Stimulated activated CD4-positive, alpha-beta T cell treated with anti-CD3 and anti-CD28 coated beads, Interleukin-15, amount 100 ng/mL, for 1 hour (primary cell): ENCODE measurements around the gene GATB.

Source experiments
- DNase-seq, 2 donors: peaks; one replicate each; pipeline ENCODE4 v3.0.0-alpha.2; 2020; ENCODE audit warnings: low read depth in 1 of 2, low spot score in 1 of 2

GATB gene, protein sequence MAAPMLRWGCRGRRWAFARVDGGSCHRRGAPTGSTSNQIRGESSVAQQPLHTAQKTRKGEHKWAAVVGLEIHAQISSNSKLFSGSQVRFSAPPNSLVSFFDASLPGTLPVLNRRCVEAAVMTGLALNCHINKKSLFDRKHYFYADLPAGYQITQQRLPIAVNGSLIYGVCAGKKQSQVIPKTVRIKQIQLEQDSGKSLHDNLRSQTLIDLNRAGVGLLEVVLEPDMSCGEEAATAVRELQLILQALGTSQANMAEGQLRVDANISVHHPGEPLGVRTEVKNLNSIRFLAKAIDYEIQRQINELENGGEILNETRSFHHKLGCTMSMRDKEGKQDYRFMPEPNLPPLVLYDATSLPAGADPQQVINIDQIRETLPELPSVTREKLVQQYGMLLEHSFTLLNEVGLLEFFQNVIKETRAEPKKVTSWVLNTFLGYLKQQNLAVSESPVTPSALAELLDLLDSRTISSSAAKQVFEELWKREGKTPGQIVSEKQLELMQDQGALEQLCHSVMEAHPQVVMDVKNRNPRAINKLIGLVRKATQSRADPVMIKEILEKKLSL

DNA sequence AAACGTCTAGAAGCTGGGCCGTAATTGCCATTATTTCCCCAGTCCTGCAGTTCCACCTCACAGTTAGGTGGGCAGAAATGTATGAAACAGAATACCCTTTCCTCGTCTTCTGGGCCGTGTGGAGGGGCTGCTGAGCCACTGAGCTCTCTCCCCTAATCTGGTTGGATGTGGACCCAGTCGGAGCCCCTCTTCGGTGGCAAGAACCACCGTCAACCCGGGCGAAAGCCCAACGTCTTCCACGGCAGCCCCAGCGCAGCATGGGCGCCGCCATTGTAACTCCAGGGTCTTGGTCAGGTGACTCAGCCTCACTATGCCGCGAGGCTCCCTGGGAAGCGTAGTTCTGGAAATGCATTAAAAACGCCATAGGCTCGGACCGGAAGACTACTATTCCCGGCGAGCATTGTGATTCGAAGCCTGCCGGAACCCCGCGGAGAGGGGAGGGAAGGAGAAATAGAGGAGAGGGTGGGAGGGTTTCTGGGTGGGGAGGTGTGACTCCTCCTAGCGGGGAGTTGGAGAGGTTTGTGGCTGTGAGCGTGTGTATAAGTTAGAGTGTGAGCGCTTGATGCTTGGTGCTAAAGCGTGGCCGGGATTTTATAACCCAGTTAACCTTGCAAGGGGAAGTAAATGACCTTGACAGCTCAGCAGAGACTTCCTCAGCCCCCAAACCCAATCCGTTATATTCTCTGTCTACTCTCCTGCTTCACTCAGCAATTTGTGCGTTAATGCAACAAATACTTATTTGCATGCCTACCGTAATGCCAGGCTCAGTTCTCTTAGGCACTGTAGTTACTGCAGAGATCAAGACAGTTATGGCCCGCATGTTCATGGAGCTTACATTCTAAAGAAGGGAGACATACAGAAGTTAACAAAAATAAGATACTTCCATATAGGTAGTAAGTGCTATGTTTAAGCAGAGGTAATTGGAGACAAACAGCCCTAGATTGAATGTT, at the start of gene GATB:
TSS of gene GATB (minus strand) at position 296 of the 950 bp plus-strand sequence. CDS start at position 271, 25 bp downstream.
- peak; percentile 77 to 80 for DNase-seq

DNA sequence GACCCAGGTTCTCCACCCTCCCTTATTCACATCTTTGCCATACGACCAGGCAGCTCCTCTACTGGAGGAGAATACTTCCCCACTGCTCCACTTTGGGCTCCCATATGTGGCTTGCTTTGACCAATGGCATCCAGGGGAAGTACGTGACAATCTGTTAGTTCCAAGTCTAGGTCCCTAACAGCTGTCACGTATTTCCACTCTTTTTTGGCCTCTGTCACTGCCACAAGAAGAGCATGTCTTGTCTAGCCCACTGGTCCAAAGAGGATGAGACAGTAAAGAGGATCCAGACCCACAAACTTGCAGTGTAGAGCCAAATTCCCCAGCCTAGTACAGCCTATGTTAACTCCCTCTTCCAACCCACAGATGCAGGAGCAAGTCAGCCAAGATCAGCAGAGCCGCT, 49.7 kb upstream of the GATB start:
- no peak for DNase-seq

DNA sequence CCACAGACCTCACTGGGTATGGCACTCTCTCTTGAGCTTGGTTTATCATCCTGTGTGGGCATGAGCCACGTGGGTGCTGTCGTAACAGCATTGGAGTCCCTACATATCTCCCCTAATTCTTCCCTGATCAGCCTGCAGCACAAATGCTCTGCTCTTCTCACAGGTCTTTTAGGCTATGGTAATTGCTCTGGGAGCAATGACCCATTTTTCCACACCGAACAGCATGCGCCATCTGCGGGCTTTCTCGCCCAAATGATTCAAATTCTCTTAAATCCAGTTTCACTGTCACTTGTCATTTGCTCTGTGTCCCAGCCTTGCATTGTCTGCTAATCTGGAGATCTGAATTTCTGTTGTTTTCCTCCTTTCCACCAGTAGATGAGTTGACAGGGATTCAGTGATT, 48.9 kb upstream of the GATB start:
- no peak for DNase-seq

DNA sequence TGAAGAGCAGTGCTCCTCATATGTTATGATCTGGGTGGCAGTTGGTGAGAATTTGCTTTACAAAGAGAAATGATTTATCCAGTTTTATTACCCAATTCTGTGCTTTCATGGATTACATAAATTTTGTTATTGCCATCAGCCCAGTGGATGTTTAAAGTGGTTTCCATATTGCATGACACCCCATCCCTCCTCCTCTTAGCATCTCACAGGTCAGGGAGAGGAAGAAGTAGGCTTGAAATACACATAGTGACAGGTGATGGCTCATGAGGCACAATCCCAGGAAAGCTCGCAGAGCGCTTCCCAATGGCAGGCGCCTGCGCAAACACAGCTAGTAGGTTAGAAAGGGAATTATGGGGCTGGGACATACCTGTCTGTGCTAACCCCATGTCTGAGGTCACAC, 47.7 kb upstream of the GATB start:
- DNase-seq, result no peak

DNA sequence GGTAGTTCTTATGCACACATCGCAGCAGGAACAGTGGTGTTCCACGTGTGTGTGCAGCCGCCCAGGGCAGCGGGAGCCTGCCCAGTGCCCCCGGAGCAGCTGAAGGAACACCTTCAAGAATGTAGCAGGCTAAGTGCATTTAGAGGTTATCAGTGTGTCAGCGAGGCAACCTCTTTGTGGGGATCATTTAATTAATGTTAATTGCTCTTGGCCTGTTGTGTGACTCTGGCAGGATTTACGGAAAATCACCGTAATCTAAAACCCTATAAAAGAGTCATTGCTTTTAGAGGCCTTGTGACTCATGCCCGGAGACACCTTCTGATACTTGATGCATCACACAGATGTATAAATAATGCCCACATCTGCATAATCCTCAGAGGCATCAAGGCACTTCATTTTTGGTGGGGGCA, 47.3 kb upstream of the GATB start:
- DNase-seq, result no peak

DNA sequence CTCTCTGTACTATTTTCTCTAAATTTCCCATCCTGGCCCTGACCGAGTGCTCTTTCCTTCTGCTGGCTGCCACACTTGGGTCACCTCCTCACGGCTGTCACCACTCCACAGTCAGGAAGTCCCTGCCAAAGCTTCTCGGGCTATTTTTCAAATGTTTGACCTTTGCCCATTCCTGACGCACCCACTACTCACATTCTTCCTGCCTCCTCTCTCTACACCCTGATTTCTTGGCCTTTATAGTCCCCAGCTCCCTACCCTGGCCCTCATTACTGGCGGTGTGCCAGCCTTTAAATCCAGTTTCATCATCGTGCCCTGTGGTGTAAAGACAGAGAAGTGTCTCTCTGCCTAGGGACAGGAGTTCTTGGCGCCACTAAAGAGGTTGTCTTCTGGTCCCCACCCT, 46.4 kb upstream of the GATB start:
- no peak for DNase-seq

DNA sequence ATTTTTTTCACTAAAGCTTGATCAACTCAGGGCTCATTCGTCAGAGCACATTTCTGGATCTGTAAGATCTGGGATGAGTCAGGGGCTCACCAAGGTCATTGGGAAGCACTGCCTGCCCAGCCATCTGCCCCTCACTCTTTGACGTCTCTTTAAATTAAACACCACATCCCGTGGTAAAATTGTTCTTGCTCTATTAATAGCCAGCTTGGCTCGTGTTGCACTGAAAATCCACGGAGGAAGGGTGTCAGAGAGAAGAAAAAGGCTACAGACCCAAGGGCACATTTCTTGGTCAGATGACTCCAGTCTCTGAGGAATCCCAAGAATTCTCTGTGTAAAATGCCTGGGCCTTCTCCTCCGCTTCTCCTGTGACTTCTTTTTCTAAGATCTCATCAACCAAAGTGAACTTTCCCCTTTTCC, 45.7 kb upstream of the GATB start:
- no peak for DNase-seq

DNA sequence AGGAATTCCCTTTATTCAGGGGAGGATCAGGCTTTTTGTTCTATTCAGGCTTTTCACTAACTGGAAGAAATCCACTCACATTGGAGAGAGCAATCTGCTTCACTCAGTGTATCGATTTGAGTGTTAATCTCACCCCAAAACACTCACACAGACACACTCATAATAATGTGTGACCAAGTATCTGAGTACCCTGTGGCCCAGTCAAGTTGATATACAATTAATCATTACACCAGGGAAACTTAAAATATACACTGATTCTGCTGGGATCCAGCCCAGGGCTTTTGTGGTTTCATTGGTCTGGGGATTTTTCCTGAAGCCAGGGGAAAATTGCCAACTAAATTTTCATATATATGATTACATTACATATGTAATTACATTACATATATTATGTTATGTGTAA, 44.0 kb upstream of the GATB start:
- no peak for DNase-seq

DNA sequence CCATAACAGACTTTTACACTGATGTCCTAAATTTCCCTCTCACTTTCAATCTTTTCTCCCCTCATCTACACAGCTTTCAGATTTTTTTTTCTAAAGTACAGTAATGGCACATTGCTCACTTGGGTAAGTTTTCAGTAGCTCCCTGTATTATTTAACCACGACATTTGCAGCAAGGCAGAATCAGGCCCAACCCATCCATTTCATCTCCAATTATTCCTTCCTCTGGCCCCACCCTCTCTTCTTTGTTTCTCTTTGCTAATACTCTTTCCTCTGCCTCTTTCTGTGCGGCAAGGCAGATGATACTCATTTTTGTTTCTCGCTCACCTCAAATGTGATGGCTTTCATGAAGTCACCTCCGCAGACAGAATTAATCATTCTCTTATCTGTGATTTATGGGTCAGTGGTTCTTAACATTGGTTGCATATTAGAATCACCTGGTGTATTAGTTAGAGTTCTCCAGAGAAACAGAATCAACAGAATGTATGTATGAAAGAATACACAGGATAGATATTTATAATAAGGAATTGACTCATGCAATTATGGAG, 43.4 kb upstream of the GATB start:
- DNase-seq, result no peak

DNA sequence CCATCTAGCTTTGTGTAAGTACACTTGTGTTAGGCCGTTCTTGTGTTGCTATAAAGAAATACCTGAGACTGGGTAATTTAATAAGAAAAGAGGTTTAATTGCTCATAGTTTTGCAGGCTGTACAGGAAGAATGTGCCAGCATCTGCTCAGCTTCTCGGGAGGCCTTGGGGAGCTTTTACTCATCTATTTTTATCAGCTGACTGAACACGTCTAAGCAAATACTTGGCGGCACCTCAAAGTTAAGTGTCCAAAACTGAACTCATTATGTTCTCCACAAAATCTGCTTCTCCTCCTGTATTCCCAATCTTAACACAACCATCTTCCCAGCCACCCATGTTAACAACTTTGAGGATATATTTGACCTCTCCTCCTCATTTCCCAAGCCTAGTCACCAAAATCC, 42.4 kb upstream of the GATB start:
- no peak for DNase-seq

DNA sequence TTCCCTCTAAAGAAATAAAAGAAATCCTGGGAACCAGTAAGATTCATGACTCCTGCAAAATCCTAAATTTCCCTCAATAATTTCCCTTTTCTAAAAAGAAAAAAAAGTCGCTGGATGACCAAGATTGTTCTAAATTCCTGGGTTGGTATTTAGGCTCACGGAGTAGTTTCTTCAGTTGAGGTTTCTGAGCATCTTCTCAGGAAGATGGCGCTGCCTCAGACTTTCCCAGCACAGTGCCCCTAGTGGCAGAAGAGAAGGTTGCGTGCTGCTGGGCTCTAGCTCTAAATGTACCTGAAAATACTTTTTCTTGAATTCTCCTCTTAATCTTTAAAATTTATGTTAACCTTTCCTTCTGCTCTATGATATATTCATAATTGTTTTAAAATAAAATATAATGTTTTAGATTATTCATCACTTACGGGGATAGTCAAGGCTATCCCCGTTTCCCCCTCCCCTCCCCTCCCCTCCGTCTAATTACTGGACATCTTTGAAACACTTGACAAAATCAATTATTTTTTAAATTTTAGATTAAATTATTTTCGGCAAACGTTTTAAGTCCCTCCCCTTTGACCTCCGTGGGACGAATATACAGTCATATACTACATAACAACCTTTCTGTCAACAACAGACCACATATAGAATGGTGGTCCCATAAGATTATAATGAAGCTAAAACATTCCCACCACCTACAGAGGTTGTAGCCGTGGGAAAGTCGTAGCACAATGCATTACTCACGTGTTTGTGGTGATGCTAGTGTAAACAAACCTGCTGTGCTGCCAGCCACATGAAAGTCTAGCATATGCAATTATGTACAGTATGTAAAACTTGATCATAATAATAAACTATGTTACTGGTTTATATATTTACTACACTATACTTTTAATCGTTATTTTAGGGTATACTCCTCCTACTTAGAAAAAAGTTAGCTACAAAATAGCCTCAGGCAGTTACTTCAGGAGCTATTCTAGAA, 41.0 kb upstream of the GATB start:
- DNase-seq, result peak; percentile 16 to 45

DNA sequence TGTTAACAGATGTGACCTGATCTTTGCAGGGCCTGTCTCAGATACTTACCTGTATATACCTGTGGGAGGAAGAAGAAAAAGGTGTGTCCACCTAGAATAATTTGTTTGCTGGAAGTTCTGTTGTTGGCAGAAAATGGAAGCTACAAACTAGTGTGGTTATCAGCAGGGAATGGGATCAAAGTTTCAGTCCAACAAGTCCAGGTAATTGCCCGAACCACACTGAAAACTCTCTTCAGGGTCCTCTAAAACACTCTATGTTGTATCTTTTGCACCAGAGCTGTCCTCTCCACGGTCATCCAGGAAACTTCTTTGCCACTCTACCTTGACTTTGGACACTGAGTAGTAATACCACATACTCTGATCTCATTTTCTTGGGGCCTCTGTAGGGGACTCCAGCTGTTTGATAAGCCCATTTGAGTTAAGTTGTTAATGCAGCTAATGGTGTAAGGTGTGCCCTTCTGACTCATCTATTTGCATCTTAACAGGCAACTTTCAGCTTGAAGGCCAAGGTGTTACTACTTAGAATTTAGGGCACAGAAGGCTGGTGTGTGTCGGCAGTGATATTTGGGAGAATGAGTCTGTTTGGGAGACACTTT, 38.7 kb upstream of the GATB start:
- DNase-seq, result no peak

DNA sequence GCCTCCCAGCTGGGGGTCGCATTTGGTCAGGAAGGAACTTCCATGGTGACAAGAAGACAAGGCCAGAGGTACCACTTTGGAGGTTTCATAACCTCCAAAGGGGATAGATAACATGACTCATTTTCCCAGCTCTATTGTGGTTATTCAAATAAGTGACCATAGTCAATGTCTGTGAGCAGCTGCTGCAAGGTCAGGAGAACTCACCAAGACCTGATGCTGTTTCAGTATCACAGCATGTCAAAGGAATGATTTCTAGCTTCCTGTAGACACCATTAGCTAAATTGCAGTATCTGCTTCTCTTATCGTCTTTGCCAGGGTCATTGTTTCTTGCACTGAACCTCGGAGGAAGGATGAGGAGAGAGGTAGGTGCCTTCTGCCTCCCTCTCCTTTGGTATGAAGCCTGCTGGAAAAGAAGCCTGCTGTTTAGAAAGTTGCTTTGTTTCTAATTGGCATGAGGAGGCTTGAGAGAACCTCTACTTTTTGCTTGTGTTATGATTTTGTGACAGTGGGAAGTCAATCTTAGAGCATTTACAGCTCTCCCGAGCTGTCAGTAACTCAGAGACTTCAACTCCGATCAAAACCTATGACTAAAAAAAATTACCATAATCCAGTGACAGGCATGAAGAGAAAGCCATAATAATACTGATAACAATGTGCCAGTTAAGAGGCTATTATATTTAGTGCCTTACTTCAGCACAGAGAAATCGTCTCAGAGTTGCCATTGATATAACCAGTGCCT, 38.0 kb upstream of the GATB start:
- DNase-seq, result no peak

DNA sequence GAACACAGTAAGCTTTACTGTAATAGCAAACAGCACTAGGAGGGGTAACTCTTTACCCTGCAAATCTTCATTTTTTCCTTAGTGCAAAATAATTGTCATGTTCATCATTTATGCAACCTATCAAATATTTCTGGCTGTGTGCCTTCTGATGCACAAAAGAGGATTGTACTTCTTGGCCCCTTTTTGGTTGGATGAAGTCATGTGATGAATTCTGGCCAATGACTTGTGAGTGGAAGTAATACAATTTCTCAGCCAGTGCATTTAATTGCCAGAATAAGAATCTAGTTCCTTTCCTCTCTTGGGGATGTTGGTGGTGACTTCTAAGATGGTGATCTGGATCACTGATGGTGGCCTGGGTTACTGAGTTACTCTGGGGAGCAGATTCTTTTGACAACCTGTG, 37.0 kb upstream of the GATB start:
- DNase-seq, result no peak

DNA sequence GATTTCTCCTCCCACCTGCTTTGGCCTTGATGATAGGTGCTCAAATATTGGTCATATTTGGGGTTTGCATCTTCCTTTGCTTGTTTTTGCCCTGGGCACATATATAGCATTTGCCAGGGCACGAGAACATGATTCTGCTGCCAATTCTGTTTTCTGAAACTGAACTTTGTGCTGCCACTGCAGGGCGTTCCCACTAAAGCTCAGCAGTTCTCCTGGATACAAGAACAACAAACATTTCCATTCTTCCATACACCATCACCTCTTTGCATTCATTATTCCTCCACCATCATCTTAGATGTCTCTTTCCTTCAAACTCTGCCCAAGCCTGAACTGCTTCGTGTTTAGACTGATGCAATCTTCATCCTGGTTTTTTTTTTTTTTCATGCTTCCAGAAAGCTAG, 36.3 kb upstream of the GATB start:
- DNase-seq, result no peak

DNA sequence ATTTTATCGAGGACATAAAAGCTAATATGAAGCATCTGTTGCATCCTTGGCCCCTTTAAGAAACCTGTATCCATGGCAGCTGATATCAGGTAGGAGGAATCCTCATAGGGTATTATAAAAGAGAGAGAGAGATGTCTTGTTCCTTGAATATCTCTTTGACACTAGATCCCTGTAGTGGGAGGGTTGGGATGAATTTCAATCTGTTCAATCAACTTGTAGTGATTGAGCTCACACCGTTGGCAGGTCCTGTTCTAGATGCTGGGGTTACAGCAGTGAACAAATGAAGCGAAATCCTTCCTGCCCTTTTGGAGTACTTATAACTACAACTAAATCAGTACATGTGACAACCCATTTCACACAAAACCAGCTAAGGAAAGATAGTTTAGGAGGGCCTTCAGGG, 35.3 kb upstream of the GATB start:
- no peak for DNase-seq

DNA sequence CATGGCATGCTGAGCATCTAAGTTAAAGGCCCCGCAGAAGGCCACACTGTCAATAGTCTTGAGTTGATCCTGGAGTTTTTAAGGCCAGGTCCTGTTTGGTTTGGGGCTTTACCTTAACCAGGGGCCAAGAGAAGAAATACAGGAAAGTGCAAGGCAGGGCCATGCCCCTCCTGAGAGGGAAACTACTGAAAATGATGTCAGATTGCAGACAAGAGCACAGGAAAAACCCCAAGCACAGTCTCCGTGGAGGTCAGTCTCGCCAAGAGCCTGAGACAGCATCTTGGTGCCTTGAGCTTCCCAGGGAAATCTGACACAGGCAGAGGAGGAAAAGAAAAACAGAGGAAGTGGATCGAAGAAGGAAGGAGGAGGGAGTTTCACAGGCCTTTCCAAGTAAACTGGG, 32.2 kb upstream of the GATB start:
- no peak for DNase-seq

DNA sequence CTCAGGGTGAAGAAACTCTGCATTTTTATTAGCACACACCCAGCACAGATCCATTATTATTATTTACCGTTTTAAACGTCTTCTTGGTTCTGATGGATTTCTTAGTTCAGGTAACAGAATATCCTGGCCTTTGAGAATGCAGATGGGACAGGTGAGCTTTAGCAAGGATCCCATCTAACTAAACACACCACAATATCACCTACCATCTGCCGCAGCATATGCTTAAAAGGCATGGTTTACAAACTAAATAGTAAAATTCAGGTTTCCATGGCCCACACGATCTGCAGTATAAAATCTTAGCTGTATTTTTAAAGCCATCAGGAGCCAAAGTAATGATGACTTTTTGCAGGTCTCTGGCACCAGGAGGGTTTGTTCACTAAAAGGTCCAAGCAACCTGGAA, 31.7 kb upstream of the GATB start:
- no peak for DNase-seq

DNA sequence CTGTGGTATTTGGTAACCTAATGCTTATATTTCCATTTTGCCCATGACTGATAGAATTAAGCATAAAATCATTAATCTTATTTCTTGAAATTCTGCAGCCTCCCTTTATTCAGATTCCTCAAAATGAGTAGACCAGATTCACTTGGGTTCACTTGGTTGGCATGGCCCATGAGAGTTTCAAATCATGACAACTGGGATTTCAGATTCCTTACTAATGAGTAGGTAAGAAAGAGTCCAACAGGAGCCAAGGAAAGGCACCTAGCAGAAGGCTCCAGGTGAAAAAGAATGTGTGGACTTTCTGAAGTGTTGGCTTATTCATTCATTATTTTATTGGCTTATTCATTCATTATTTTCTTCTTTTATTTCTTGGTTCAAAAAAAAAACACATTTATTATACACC, 27.2 kb upstream of the GATB start:
- DNase-seq, result no peak

DNA sequence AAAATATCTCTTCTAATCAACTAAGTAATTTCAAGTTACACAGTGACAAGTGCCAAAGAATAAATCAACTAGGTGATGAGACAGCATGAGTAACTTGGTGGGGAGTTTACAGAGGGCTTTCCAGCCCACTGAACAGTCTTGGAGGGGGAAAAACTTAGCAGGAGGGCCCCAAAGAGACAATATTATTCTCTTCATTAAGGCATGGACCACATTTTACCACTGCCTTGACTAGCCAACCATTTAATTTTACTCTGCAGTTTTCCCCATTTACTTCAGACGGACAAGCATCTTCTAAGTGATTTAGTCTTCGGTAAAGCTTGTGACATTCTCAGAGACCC, 25.3 kb upstream of the GATB start:
- no peak for DNase-seq
